Upper lobe of left lung (tissue), 4 donors: Measurements from ENCODE around the gene ERC1.

Experiments
- POLR2A ChIP-seq, 4 donors: fragments of 450-650 bp; IDR thresholded peaks; one replicate each; pipeline ENCODE4 v1.5.1; 2016 to 2017; ENCODE audit warnings: antibody characterized with exemption in 4 of 4, mild to moderate bottlenecking in 2 of 4
- POLR2AphosphoS5 ChIP-seq, 2 donors: sonication (generic); formaldehyde crosslinking; IDR thresholded peaks; one replicate each; pipeline ENCODE4 v1.5.1; 2017; ENCODE audit warnings: antibody characterized with exemption in 2 of 2

DNA sequence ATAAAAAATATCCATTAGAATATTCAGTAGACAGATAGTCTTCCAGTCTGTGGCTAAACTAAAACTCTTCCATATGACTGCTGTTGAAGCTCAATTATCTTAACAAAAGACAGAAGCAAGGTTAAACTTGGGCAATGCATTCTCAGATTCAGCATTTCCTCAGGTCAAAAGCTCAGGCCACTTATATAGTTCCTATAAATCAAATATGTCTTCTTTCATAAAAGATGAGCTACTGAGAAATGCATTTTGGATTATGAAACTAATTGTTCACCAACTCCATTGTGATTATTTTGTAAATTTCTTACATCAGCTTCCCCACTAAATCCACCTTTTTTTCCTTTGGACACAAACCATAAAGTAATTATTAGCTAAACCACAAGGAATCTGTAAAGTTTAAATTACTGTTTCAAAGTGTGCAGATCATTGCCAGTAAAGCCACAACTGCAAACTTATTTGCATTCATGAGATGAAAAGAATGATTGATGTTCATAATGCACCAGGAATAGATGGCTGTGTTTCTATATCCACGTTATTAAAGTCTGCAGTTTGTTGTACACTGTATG, 379.0 kb downstream of the ERC1 start:
- TF ChIP-seq POLR2A (IDR thresholded peaks at IDR 0.05) = no peak
- no peak for TF ChIP-seq POLR2AphosphoS5 (IDR thresholded peaks at IDR 0.05)
